Fibroblast of lung (primary cell): Measurements from ENCODE around the gene MCM3AP. TPM values are rescaled to one million over a fixed set of nuclear protein-coding genes. Genes with fewer than 3 reads are reported as not detected.
"Not testable (repeated sequence)": the region's sequence is repeated elsewhere in the genome, so short reads cannot be mapped to it uniquely, and the experiment has no call there.

ENCODE experiments used
- DNase-seq, 2 donors: peaks; one replicate each; pipeline versions ENCODE4 v3.0.0 to v3.0.0-alpha.2; 2010; ENCODE audit warnings: low read depth in 2 of 2
- H2AFZ ChIP-seq: 2 replicates; pipeline ENCODE4 v1.5.1; 2012; ENCODE audit warnings: low read length, control low read depth, inconsistent platforms
- H3K27ac ChIP-seq: 2 replicates; pipeline ENCODE4 v1.5.1; 2011; ENCODE audit warnings: low read length, control low read depth; ENCODE audit not compliant: insufficient read depth
- H3K27me3 ChIP-seq: 2 replicates; pipeline ENCODE4 v1.5.1; 2011; ENCODE audit warnings: mild to moderate bottlenecking, low read length; ENCODE audit not compliant: control insufficient read depth, insufficient read depth
- H3K36me3 ChIP-seq: 2 replicates; pipeline ENCODE4 v1.5.1; 2011; ENCODE audit warnings: low read length; ENCODE audit not compliant: control insufficient read depth, insufficient read depth
- H3K4me1 ChIP-seq: 2 replicates; pipeline ENCODE4 v1.5.1; 2011; ENCODE audit warnings: low read length; ENCODE audit not compliant: control insufficient read depth, insufficient read depth; ENCODE audit errors: extremely low read depth
- H3K4me2 ChIP-seq: 2 replicates; pipeline ENCODE4 v1.5.1; 2011; ENCODE audit warnings: low read length, control low read depth; ENCODE audit not compliant: insufficient read depth; ENCODE audit errors: extremely low read depth
- H3K4me3 ChIP-seq, 4 experiments: fragments of 200-600 bp in 1 of 4; sonication (generic) in 1 of 4; replicated peaks in 1 of 4; 2 replicates each; pipeline ENCODE4 v1.5.1; 2011 to 2016; ENCODE audit warnings: low read length in 4 of 4, low read depth in 3 of 4, mild to moderate bottlenecking in 3 of 4, control low read depth in 2 of 4, inconsistent platforms in 1 of 4, mixed read lengths in 1 of 4; ENCODE audit not compliant: insufficient read depth in 1 of 4; ENCODE audit errors: control extremely low read depth in 1 of 4
- H3K79me2 ChIP-seq: 2 replicates; pipeline ENCODE4 v1.5.1; 2012; ENCODE audit warnings: mild to moderate bottlenecking, low read length, inconsistent platforms; ENCODE audit not compliant: control insufficient read depth, insufficient read depth
- H3K9ac ChIP-seq: 2 replicates; pipeline ENCODE4 v1.5.1; 2011; ENCODE audit warnings: mild to moderate bottlenecking, low read length, control low read depth; ENCODE audit not compliant: insufficient read depth
- H3K9me3 ChIP-seq: 2 replicates; pipeline ENCODE4 v1.5.1; 2012; ENCODE audit warnings: low read depth, low read length; ENCODE audit not compliant: control insufficient read depth, insufficient read depth
- H4K20me1 ChIP-seq: 2 replicates; pipeline ENCODE4 v1.5.1; 2011; ENCODE audit warnings: low read length; ENCODE audit not compliant: control insufficient read depth, insufficient read depth; ENCODE audit errors: extremely low read depth
- EZH2 ChIP-seq: IDR thresholded peaks from 2 replicates; pipeline ENCODE4 v1.5.1; 2012; ENCODE audit warnings: low read length, control low read depth, mild to moderate bottlenecking; ENCODE audit errors: missing control alignments
- polyA plus RNA-seq, 2 donors: library from polyadenylated mRNA; depleted of rRNA in 1 of 2; stranded (reverse) in 1 of 2; unstranded in 1 of 2; fragments of >200 nt; gene quantifications; 2 replicates each; pipeline ENCODE4 v1.2.1, GENCODE V29; 2011 to 2012; ENCODE audit warnings: missing spikeins in 1 of 2
- total RNA-seq: library from RNA; depleted of rRNA; stranded (reverse); fragments of >200 nt; gene quantifications from 2 replicates; pipeline ENCODE4 v1.2.1, GENCODE V29; 2014
- TF ChIP-seq, protein P1 (sequence below), 2 donors: IDR thresholded peaks in 1 of 2; conservative IDR thresholded peaks in 1 of 2; 1 replicate in 1 of 2; 2 replicates in 1 of 2; pipeline ENCODE4 v1.5.1; 2011 to 2012; ENCODE audit warnings: low read length in 2 of 2, control low read depth in 1 of 2, inconsistent platforms in 1 of 2, low read depth in 1 of 2, mild to moderate bottlenecking in 1 of 2

Gene MCM3AP
- total and polyA plus RNA-seq, 2 donors (not counting 1 experiment from before 2014, with no cell fraction given): 40.4 to 64.6 TPM

DNA sequence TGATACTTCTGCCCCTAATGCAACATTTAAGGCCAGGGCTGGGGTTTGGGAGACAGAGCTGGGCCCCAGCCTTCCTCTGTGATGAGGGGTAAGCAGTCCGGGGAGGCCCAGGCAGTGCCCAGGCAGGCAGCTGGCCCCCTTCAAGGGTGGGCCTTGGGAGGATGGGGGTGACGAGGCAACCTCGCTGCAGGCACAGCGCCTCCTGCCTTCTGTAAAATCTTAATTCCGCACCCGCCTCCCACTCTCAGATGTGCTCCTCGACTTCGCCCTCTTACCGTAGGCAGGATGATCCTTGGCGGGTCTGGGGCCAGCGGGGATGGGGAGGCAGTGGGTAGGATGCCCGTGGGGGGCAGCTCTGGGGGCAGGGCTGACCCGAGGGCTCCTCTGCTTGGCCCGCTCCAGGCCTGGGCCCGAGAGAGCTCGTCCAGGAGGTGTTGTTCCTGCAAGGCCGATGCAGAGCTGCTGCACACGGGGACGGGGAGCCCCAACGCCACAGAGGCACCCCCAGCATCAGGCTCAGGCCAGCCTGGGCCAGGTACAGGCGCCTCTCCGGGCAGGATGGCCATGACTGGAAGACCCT is 29.1 kb upstream of the MCM3AP start:
- no peak overlapping the region for H3K4me2 ChIP-seq
- no peaks in the 10 kb centered on the region for H4K20me1 ChIP-seq
- no peak overlapping the region for H3K27ac ChIP-seq
- H3K4me3 ChIP-seq: no peak overlapping the region
- H3K4me1 ChIP-seq: no peaks in the 10 kb centered on the region
- no peak overlapping the region for H2AFZ ChIP-seq
- peaks cover 2% of the 10 kb centered on the region for H3K79me2 ChIP-seq
- peaks cover 6% of the 10 kb centered on the region for H3K36me3 ChIP-seq
- no peak overlapping the region for H3K9ac ChIP-seq
- no peak for DNase-seq
- TF ChIP-seq EZH2: no peak
- TF ChIP-seq, protein P1, sequence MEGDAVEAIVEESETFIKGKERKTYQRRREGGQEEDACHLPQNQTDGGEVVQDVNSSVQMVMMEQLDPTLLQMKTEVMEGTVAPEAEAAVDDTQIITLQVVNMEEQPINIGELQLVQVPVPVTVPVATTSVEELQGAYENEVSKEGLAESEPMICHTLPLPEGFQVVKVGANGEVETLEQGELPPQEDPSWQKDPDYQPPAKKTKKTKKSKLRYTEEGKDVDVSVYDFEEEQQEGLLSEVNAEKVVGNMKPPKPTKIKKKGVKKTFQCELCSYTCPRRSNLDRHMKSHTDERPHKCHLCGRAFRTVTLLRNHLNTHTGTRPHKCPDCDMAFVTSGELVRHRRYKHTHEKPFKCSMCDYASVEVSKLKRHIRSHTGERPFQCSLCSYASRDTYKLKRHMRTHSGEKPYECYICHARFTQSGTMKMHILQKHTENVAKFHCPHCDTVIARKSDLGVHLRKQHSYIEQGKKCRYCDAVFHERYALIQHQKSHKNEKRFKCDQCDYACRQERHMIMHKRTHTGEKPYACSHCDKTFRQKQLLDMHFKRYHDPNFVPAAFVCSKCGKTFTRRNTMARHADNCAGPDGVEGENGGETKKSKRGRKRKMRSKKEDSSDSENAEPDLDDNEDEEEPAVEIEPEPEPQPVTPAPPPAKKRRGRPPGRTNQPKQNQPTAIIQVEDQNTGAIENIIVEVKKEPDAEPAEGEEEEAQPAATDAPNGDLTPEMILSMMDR (conservative IDR thresholded peaks at IDR 0.05 in 1 of 2, IDR thresholded peaks at IDR 0.05 in 1 of 2; ENCODE audit: low read depth in 1 of 2, low read length in 2 of 2): no peak
- H3K27me3 ChIP-seq: no peaks in the 10 kb centered on the region
- H3K9me3 ChIP-seq: no peaks in the 10 kb centered on the region

DNA sequence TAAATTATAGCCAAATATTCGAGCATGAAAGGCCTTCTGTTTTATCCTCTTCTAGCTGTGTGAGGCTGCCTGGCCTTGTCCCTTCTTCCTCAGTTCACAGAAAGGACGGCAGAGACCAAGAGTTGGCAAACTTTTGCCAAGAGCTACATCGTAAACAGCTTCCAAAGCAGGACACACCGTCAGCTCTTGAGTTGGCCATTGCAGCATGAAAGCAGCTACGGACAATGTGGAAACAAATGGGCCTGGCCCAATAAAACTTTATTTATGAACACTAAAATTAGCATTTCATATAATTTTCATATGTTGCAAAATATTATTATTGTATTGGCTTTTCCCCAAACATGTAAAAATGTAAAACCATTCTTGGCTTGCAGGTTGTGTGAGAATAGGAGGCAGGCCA is 27.5 kb upstream of the MCM3AP start:
- H3K36me3 ChIP-seq: peaks cover 6% of the 10 kb centered on the region
- no peak for TF ChIP-seq EZH2
- TF ChIP-seq, protein P1 (conservative IDR thresholded peaks at IDR 0.05 in 1 of 2, IDR thresholded peaks at IDR 0.05 in 1 of 2; ENCODE audit: low read depth in 1 of 2, low read length in 2 of 2): no peak
- no peak overlapping the region for H3K4me3 ChIP-seq

DNA sequence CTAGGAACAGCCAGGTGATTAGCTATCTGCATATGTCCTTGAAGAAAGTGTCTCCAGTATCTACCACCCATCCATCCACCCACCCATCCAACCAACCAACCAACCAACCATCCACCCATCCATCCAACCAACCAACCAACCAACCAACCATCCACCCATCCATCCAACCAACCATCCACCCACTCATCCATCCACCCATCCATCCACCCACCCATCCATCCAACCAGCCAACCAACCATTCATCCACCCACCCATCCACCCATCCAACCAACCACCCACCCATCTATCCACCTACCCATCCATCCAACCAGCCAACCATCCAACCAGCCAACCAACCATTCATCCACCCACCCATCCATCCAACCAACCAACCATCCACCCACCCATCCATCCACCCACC is 26.2 kb upstream of the MCM3AP start:
- TF ChIP-seq, protein P1 (conservative IDR thresholded peaks at IDR 0.05 in 1 of 2, IDR thresholded peaks at IDR 0.05 in 1 of 2; ENCODE audit: low read depth in 1 of 2, low read length in 2 of 2): no peak
- TF ChIP-seq EZH2: no peak
- peaks cover 2% of the 10 kb centered on the region for H3K36me3 ChIP-seq
- no peaks in the 10 kb centered on the region for H3K79me2 ChIP-seq
- no peaks in the 10 kb centered on the region for H3K9me3 ChIP-seq
- H3K4me3 ChIP-seq: no peak overlapping the region
- H2AFZ ChIP-seq: no peak overlapping the region
- no peak overlapping the region for H3K27ac ChIP-seq
- no peaks in the 10 kb centered on the region for H3K27me3 ChIP-seq
- no peak for DNase-seq
- no peaks in the 10 kb centered on the region for H4K20me1 ChIP-seq
- no peak overlapping the region for H3K9ac ChIP-seq
- no peaks in the 10 kb centered on the region for H3K4me1 ChIP-seq
- H3K4me2 ChIP-seq: no peak overlapping the region

More for the DNA sequence above, 27.5 kb upstream of the MCM3AP start:
- H3K9ac ChIP-seq: no peak overlapping the region
- H2AFZ ChIP-seq: no peak overlapping the region
- H3K4me2 ChIP-seq: no peak overlapping the region
- H3K27me3 ChIP-seq: no peaks in the 10 kb centered on the region
- H3K27ac ChIP-seq: no peak overlapping the region
- H4K20me1 ChIP-seq: no peaks in the 10 kb centered on the region
- H3K4me1 ChIP-seq: no peaks in the 10 kb centered on the region
- DNase-seq: no peak
- no peaks in the 10 kb centered on the region for H3K79me2 ChIP-seq
- H3K9me3 ChIP-seq: no peaks in the 10 kb centered on the region

DNA sequence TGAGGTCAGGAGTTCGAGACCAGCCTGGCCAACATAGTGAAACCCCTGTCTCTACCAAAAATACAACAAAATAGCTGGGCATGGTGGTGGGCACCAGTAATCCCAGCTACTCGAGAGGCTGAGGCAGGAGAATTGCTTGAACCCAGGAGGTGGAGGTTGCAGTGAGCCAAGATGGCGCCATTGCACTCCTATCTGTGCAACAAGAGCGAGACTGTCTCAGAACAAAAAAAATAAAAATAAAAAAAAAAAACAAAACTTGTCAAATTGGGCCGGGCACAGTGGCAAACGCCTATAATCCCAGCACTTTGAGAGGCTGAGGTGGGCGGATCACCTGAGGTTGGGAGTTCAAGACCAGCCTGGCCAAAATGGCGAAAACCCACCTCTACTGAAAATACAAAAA is 24.8 kb upstream of the MCM3AP start:
- H3K4me3 ChIP-seq, H3K4me2 ChIP-seq, H3K36me3 ChIP-seq, DNase-seq, H2AFZ ChIP-seq, H4K20me1 ChIP-seq, H3K4me1 ChIP-seq, H3K27ac ChIP-seq, H3K27me3 ChIP-seq, H3K9ac ChIP-seq, H3K9me3 ChIP-seq, H3K79me2 ChIP-seq: not testable (repeated sequence)
